ENCODE results near the gene NEK11.

Gene NEK11

GRCh38 chr3:131026321-131027151, at the start of gene NEK11, which contains the start of gene ASTE1:
TSS of gene NEK11 (plus strand) at chr3:131026877. CDS start at chr3:131029709, 2,832 bp downstream.
TSS of gene ASTE1 (minus strand) at chr3:131026825. CDS start at chr3:131025306, 1,519 bp downstream.
- Histone ChIP-seq H3K27me3 (ENCODE audit: control insufficient read depth, insufficient read depth, low read length) (no peaks in the 10 kb centered on the region), H3K9ac (ENCODE audit: low read length) (peak within 1 kb of the TSS; percentile 73), H3K4me3 (ENCODE audit: low read length) (peak within 1 kb of the TSS; percentile 70), H3K4me1 (ENCODE audit: control insufficient read depth, low read depth, low read length) (peaks cover 4% of the 10 kb centered on the region), H3K9me3 (ENCODE audit: control insufficient read depth, low read depth, low read length) (no peaks in the 10 kb centered on the region), H3K27ac (ENCODE audit: low read length) (peak within 1 kb of the TSS; percentile 83), H3K36me3 (ENCODE audit: control insufficient read depth, low read depth, low read length) (peaks cover 3% of the 10 kb centered on the region)

GRCh38 chr3:130979117-130979516, 47.6 kb upstream of the NEK11 start:
- no peak overlapping the region for H3K4me3 ChIP-seq (ENCODE audit: low read length)
- no peaks in the 10 kb centered on the region for H3K27me3 ChIP-seq (ENCODE audit: control insufficient read depth, insufficient read depth, low read length)
- no peak overlapping the region for H3K9ac ChIP-seq (ENCODE audit: low read length)
- H3K27ac ChIP-seq (ENCODE audit: low read length) = no peak overlapping the region
- peaks cover 6% of the 10 kb centered on the region for H3K4me1 ChIP-seq (ENCODE audit: control insufficient read depth, low read depth, low read length)
- no peaks in the 10 kb centered on the region for H3K9me3 ChIP-seq (ENCODE audit: control insufficient read depth, low read depth, low read length)
- H3K36me3 ChIP-seq (ENCODE audit: control insufficient read depth, low read depth, low read length) = peaks cover 7% of the 10 kb centered on the region

- Histone ChIP-seq H3K27me3 (ENCODE audit: control insufficient read depth, insufficient read depth, low read length) (no peaks in the 10 kb centered on the region), H3K36me3 (ENCODE audit: control insufficient read depth, low read depth, low read length) (peaks cover 10% of the 10 kb centered on the region), H3K27ac (ENCODE audit: low read length) (no peak overlapping the region), H3K9ac (ENCODE audit: low read length) (no peak overlapping the region), H3K4me3 (ENCODE audit: low read length) (no peak overlapping the region), H3K9me3 (ENCODE audit: control insufficient read depth, low read depth, low read length) (no peaks in the 10 kb centered on the region), H3K4me1 (ENCODE audit: control insufficient read depth, low read depth, low read length) (no peaks in the 10 kb centered on the region)
Measured at GRCh38 chr3:130981469-130981868, 45.2 kb upstream of the NEK11 start.

GRCh38 chr3:130990282-130990681, 36.4 kb upstream of the NEK11 start:
- H3K4me3 ChIP-seq (ENCODE audit: low read length) = no peak overlapping the region
- H3K9ac ChIP-seq (ENCODE audit: low read length) = no peak overlapping the region
- peaks cover 11% of the 10 kb centered on the region for H3K36me3 ChIP-seq (ENCODE audit: control insufficient read depth, low read depth, low read length)
- H3K4me1 ChIP-seq (ENCODE audit: control insufficient read depth, low read depth, low read length) = no peaks in the 10 kb centered on the region
- H3K27me3 ChIP-seq (ENCODE audit: control insufficient read depth, insufficient read depth, low read length) = no peaks in the 10 kb centered on the region
- H3K9me3 ChIP-seq (ENCODE audit: control insufficient read depth, low read depth, low read length) = no peaks in the 10 kb centered on the region
- H3K27ac ChIP-seq (ENCODE audit: low read length) = no peak overlapping the region

GRCh38 chr3:130991126-130991525, 35.6 kb upstream of the NEK11 start:
- H3K27me3 ChIP-seq (ENCODE audit: control insufficient read depth, insufficient read depth, low read length) = no peaks in the 10 kb centered on the region
- H3K4me1 ChIP-seq (ENCODE audit: control insufficient read depth, low read depth, low read length) = no peaks in the 10 kb centered on the region
- no peak overlapping the region for H3K9ac ChIP-seq (ENCODE audit: low read length)
- H3K27ac ChIP-seq (ENCODE audit: low read length) = no peak overlapping the region
- H3K9me3 ChIP-seq (ENCODE audit: control insufficient read depth, low read depth, low read length) = no peaks in the 10 kb centered on the region
- H3K4me3 ChIP-seq (ENCODE audit: low read length) = no peak overlapping the region
- H3K36me3 ChIP-seq (ENCODE audit: control insufficient read depth, low read depth, low read length) = peaks cover 13% of the 10 kb centered on the region

GRCh38 chr3:130992344-130992743, 34.3 kb upstream of the NEK11 start:
- H3K4me3 ChIP-seq (ENCODE audit: low read length) = no peak overlapping the region
- no peaks in the 10 kb centered on the region for H3K27me3 ChIP-seq (ENCODE audit: control insufficient read depth, insufficient read depth, low read length)
- peaks cover 18% of the 10 kb centered on the region for H3K36me3 ChIP-seq (ENCODE audit: control insufficient read depth, low read depth, low read length)
- H3K27ac ChIP-seq (ENCODE audit: low read length) = no peak overlapping the region
- no peaks in the 10 kb centered on the region for H3K9me3 ChIP-seq (ENCODE audit: control insufficient read depth, low read depth, low read length)
- no peaks in the 10 kb centered on the region for H3K4me1 ChIP-seq (ENCODE audit: control insufficient read depth, low read depth, low read length)
- no peak overlapping the region for H3K9ac ChIP-seq (ENCODE audit: low read length)

GRCh38 chr3:130997289-130997688, 29.4 kb upstream of the NEK11 start:
- H3K9ac ChIP-seq (ENCODE audit: low read length) = no peak overlapping the region
- no peak overlapping the region for H3K27ac ChIP-seq (ENCODE audit: low read length)
- peaks cover 30% of the 10 kb centered on the region for H3K36me3 ChIP-seq (ENCODE audit: control insufficient read depth, low read depth, low read length)

GRCh38 chr3:131001071-131001470, 25.6 kb upstream of the NEK11 start:
- Histone ChIP-seq H3K27ac (ENCODE audit: low read length) (no peak overlapping the region), H3K36me3 (ENCODE audit: control insufficient read depth, low read depth, low read length) (peaks cover 39% of the 10 kb centered on the region)

More at GRCh38 chr3:130997289-130997688, 29.4 kb upstream of the NEK11 start:
- no peaks in the 10 kb centered on the region for H3K27me3 ChIP-seq (ENCODE audit: control insufficient read depth, insufficient read depth, low read length)
- H3K4me3 ChIP-seq (ENCODE audit: low read length) = no peak overlapping the region
- H3K4me1 ChIP-seq (ENCODE audit: control insufficient read depth, low read depth, low read length) = no peaks in the 10 kb centered on the region
- no peaks in the 10 kb centered on the region for H3K9me3 ChIP-seq (ENCODE audit: control insufficient read depth, low read depth, low read length)

GRCh38 chr3:131004603-131005002, 22.1 kb upstream of the NEK11 start:
- Histone ChIP-seq H3K9ac (ENCODE audit: low read length) (no peak overlapping the region), H3K27me3 (ENCODE audit: control insufficient read depth, insufficient read depth, low read length) (no peaks in the 10 kb centered on the region), H3K4me3 (ENCODE audit: low read length) (no peak overlapping the region), H3K4me1 (ENCODE audit: control insufficient read depth, low read depth, low read length) (no peaks in the 10 kb centered on the region), H3K27ac (ENCODE audit: low read length) (no peak overlapping the region), H3K9me3 (ENCODE audit: control insufficient read depth, low read depth, low read length) (no peaks in the 10 kb centered on the region), H3K36me3 (ENCODE audit: control insufficient read depth, low read depth, low read length) (peaks cover 23% of the 10 kb centered on the region)

More at GRCh38 chr3:131001071-131001470, 25.6 kb upstream of the NEK11 start:
- Histone ChIP-seq H3K4me3 (ENCODE audit: low read length) (no peak overlapping the region), H3K9me3 (ENCODE audit: control insufficient read depth, low read depth, low read length) (no peaks in the 10 kb centered on the region), H3K9ac (ENCODE audit: low read length) (no peak overlapping the region), H3K27me3 (ENCODE audit: control insufficient read depth, insufficient read depth, low read length) (no peaks in the 10 kb centered on the region), H3K4me1 (ENCODE audit: control insufficient read depth, low read depth, low read length) (no peaks in the 10 kb centered on the region)

- no peaks in the 10 kb centered on the region for H3K27me3 ChIP-seq (ENCODE audit: control insufficient read depth, insufficient read depth, low read length)
- no peak overlapping the region for H3K4me3 ChIP-seq (ENCODE audit: low read length)
- no peak overlapping the region for H3K9ac ChIP-seq (ENCODE audit: low read length)
- peaks cover 24% of the 10 kb centered on the region for H3K36me3 ChIP-seq (ENCODE audit: control insufficient read depth, low read depth, low read length)
- no peaks in the 10 kb centered on the region for H3K4me1 ChIP-seq (ENCODE audit: control insufficient read depth, low read depth, low read length)
- no peak overlapping the region for H3K27ac ChIP-seq (ENCODE audit: low read length)
- no peaks in the 10 kb centered on the region for H3K9me3 ChIP-seq (ENCODE audit: control insufficient read depth, low read depth, low read length)
Measured at GRCh38 chr3:131007256-131007655, 19.4 kb upstream of the NEK11 start.

GRCh38 chr3:131007782-131008181, 18.9 kb upstream of the NEK11 start:
- H3K9ac ChIP-seq (ENCODE audit: low read length) = no peak overlapping the region
- no peak overlapping the region for H3K4me3 ChIP-seq (ENCODE audit: low read length)
- no peaks in the 10 kb centered on the region for H3K4me1 ChIP-seq (ENCODE audit: control insufficient read depth, low read depth, low read length)
- H3K36me3 ChIP-seq (ENCODE audit: control insufficient read depth, low read depth, low read length) = peaks cover 20% of the 10 kb centered on the region
- no peaks in the 10 kb centered on the region for H3K27me3 ChIP-seq (ENCODE audit: control insufficient read depth, insufficient read depth, low read length)
- H3K9me3 ChIP-seq (ENCODE audit: control insufficient read depth, low read depth, low read length) = no peaks in the 10 kb centered on the region
- no peak overlapping the region for H3K27ac ChIP-seq (ENCODE audit: low read length)

GRCh38 chr3:131008326-131008725, 18.4 kb upstream of the NEK11 start:
- Histone ChIP-seq H3K36me3 (ENCODE audit: control insufficient read depth, low read depth, low read length) (peaks cover 20% of the 10 kb centered on the region), H3K4me1 (ENCODE audit: control insufficient read depth, low read depth, low read length) (no peaks in the 10 kb centered on the region), H3K27me3 (ENCODE audit: control insufficient read depth, insufficient read depth, low read length) (no peaks in the 10 kb centered on the region), H3K9me3 (ENCODE audit: control insufficient read depth, low read depth, low read length) (no peaks in the 10 kb centered on the region), H3K4me3 (ENCODE audit: low read length) (no peak overlapping the region), H3K27ac (ENCODE audit: low read length) (no peak overlapping the region), H3K9ac (ENCODE audit: low read length) (no peak overlapping the region)

Data from iPS-18a (cell line).